ENCODE data around the gene SPRR5.

GRCh38 chr1:152899027-152899426, 48.0 kb upstream of the SPRR5 start:
- TF ChIP-seq POLR2A (IDR thresholded peaks at IDR 0.05) (no peak), CTCF (IDR thresholded peaks at IDR 0.05) (no peak)

Data from uterus (tissue), 2 donors.